NCI-H446 treated with DMSO at 0.1 percent for 48 hours (cell line): Measurements from ENCODE around the gene MGA.

Experiments
- DNase-seq: peaks from one replicate; lab custom pipeline; 2025; lab: John Stamatoyannopoulos, UW

Gene MGA

GRCh38 chr15:41658689-41659088 is 1.5 kb upstream of the MGA start:
- no peak for DNase-seq

DNA sequence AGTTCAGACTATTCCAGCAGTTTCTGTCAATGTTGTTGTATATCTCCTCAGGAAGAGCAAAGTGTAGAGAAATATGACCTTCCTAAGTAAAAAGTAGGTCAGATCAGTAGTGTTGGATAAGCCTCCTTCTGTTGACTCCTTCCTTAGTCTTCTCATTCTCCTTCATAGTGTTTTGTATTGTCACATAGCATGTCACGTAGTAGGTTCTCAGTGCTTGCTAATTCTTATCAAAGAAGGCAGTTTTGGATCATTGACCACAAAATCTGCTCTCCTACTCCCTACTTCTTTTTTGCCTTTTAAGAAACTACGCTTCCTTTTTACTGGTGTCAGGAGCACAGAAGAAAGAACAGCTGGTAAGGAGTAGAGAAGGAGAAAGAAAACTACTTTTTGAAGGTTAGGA is 1.0 kb upstream of the MGA start:
- DNase-seq, result no peak

DNA sequence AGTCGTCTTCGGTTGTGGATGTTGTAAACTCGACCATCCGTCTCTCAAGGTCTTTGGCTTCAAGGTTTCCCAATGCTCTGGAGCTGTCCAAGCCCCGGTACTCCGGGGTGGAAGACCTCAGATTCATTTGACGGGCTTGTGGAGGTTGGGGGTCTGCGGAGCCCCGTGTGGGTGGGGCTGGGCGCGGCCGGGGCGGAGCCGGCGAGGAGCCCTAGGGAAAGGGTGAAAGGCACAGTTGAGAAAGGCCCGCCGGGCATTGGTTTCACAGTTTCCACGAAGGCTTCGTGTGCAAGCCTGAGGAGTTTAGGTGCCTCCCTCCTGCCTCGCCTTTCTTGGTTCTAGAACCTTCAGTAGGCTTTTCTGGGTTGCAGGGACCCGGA is 360 bp upstream of the MGA start:
- DNase-seq, result no peak

GRCh38 chr15:41661078-41661517 is 893 bp downstream of the MGA start:
- DNase-seq, result no peak

DNA sequence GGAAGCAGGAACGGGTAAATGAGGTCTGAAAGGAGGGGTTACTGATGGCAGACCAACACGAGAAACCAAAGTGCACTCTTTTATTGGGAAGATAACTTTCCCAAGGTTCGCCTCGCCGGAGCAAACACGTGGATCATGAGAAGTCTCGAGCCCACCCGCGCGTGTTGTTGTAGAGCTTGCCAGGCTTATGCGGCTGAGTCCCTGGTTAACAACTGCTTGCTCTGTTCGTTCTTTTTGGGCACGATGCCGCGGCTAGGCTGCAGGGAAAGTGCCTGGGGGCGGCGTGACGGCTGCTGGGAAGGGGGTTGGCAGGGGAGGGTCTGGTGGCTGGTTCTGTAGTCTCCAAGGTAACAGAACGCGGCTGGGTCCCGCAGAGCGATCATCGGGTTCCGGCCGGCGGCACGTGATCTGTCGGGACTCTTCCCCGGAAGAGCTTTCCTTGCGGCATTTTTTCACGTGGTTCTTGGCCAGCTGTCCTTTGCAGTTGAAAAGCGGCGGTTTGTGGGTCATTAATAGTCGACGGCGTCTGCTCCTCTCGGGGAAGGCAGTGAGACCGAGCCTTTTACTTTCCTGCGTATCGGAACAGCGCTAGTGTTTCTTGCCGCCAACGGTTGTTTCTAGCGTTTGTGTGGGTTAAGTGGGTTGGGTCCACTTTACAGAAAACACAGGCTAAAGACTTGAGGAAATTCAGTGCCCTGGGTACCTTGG is 1.5 kb downstream of the MGA start:
- DNase-seq, result peak; percentile 53

DNA sequence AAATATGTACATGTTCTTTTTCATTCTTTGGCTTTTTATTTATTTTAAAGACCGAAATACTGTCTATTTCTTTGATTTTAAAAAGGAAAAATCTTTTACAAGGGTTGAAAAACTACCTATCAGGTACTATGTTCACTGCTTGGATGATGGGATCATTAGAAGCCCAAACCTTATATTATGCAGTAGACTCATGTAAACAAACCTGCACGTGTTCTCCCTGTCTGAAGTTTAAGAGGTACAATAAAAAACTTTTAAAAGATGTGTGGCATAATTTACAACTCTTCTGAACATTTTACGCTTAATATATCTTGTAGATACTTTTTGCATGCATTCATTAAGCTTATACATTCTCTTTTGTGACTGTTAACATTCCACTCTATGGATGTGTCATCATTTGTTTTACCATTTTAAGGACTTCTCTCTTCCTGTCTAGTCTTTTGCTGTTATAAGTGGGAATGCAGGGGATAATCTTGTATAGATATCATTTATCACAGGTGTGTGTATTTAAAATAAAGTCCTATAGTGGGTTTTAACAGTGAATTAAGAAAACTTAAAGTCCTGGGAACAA is 6.2 kb downstream of the MGA start:
- DNase-seq, result no peak

DNA sequence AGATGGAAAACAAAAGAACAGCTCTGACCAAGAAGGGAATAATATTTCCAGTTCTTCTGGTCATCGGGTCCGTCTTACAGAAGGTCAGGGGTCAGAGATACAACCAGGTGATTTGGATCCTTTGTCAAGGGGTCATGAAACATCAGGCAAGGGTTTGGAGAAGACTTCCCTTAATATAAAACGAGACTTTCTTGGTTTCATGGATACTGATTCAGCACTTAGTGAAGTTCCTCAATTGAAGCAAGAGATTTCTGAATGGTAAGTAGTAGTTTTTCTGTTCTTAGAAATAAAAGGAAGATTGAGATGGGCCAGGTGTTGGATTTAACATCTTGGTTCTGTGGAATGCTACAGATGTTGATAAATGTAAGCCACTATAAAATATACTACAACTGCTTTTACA is 9.5 kb downstream of the MGA start:
- DNase-seq, result no peak

GRCh38 chr15:41671656-41672648 is 11.7 kb downstream of the MGA start:
- DNase-seq, result no peak

DNA sequence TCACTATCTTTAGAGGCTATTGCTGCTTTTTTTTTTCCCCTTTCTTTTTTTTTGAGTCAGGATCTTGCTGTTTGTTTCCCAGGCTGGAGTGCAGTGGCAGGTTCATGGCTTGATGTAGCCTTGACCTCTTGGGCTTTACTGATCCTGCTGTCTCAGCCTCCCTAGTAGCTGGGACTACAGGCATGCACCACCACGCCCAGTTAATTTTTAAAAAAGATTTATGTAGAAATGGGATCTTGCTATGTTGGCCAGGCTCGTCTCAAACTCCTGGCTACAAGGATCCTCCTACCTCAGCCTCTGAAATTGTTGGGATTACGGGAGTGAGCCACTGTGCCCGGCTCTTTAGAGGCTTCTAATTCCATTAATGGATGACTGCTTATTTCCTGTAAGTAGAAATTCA is 15.1 kb downstream of the MGA start:
- DNase-seq, result no peak

- DNase-seq, result no peak
Observed at GRCh38 chr15:41678742-41679141, 18.5 kb downstream of the MGA start.

DNA sequence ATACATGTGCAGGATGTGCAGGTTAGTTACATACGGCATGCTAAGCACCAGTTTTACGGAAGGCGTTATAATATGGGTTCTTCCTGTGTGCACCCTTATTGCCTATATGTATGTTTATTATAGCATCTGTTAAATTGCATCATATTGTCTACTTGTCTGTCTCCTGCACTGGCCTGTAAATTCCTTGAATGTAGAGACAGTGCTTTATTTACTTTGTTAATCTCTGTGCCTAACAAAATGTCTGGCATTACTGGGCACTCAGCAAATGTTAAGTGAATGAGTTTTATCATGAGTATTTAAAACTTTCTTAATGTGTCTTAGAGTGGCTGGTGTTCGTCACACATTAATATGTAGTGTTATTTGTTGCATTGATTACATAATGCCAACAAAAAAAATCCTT is 23.8 kb downstream of the MGA start:
- no peak for DNase-seq

DNA sequence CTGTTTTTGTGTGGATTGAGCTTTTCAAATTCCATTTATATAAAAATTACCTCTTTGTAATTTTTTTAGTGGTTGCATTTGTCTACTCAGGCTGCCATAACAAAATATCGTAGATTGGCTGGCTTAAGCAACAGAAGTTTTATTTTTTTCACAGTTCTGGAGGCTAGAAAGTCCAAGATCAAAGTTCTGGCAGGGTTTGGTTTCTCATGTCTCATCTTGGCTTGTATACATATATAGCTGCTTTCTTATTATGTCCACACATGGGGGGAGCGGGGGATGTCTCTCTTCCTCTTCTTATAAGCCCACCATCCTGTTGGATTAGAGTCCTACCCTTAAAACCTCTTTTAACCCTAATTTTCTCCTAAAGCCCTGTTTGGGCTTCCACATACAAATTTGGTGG is 28.5 kb downstream of the MGA start:
- DNase-seq, result no peak

- no peak for DNase-seq
Observed at GRCh38 chr15:41689083-41689482, 28.9 kb downstream of the MGA start.

GRCh38 chr15:41689834-41690233 is 29.6 kb downstream of the MGA start:
- no peak for DNase-seq

GRCh38 chr15:41690636-41691035 is 30.4 kb downstream of the MGA start:
- no peak for DNase-seq

- DNase-seq, result no peak
Observed at GRCh38 chr15:41691471-41691870, 31.3 kb downstream of the MGA start.

GRCh38 chr15:41692049-41692448 is 31.8 kb downstream of the MGA start:
- DNase-seq, result no peak

- no peak for DNase-seq
Observed at GRCh38 chr15:41693757-41694156, 33.6 kb downstream of the MGA start.

DNA sequence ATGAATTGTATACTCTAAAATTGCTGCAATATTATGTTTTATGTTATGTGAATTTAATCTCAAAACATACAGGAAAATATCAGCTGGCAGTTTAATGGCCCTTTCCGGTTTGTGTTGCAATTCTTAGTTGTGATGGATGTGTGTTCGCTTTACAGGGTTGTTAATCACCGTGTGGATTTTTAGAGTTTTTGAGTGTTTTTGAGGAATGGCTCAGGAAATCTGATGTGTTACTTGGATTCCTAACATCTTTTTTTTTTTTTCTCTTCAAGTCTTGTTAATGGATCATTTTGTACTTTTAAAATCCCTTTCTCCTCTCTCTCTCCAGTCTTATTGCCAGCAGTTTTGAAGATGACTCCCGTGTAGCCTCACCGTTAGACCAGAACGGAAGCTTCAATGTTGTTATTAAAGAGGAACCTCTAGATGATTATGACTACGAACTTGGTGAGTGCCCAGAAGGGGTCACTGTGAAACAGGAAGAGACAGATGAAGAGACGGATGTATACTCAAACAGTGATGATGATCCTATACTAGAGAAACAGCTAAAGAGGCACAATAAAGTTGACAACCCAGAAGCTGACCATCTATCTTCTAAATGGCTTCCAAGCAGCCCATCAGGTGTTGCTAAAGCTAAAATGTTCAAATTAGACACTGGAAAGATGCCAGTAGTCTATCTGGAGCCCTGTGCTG is 35.7 kb downstream of the MGA start:
- no peak for DNase-seq

DNA sequence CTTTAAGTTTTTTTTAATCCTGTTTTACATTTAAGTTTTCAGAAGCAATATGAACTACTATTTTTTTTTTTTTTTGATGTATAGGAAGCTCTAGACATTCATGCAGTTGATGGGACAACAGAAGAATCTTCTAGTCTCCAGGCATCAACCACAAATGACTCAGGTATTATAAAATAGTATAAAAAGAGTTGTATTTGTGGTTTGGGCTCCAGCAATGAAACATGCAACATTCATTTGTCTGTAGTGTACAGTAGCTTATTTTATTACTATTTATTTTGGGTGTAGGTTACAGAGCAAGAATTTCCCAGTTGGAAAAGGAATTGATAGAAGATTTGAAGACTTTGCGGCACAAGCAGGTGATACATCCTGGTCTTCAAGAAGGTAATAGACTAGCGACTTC is 38.6 kb downstream of the MGA start:
- no peak for DNase-seq

DNA sequence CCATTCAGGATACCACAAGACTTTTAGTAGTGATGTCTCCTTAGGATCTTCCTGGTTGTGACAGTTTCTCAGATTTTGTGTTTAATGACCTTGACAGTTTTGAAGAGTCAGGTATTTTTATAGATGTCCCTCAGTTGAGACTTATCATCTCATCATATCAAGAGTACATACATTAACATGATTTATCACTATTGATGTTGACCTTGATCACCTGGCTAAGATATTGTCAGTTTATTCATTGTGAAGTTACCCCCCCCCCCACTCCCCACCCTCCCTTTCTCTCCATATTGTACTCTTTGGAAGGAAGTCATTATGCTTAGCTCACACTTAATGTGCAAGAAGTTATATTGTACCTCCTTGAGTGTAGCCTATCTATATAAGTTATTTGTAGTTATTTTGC is 42.9 kb downstream of the MGA start:
- no peak for DNase-seq

GRCh38 chr15:41713047-41713446 is 52.8 kb downstream of the MGA start:
- no peak for DNase-seq
